H1 (cell line): Measurements from ENCODE around the gene GRK6. TPM values are rescaled to one million over a fixed set of nuclear protein-coding genes. Genes with fewer than 3 reads are reported as not detected.
A peak's percentile ranks its signal among the peaks of the same experiment; 100 is the strongest.

ENCODE experiments used
- CHD7 ChIP-seq: fragments of 300-600 bp; sonication (generic); IDR thresholded peaks from 2 replicates; pipeline ENCODE4 v1.7.1; 2012; ENCODE audit warnings: low read length, moderate library complexity, mild to moderate bottlenecking, inconsistent platforms; ENCODE audit not compliant: insufficient replicate concordance
- EZH2 ChIP-seq: fragments of 200-600 bp; sonication (generic); IDR thresholded peaks from 2 replicates; pipeline ENCODE4 v1.7.1; 2012; ENCODE audit warnings: low read depth, mild to moderate bottlenecking, moderate library complexity, low read length, inconsistent platforms; ENCODE audit not compliant: severe bottlenecking
- GTF2F1 ChIP-seq: IDR thresholded peaks from 2 replicates; pipeline ENCODE4 v1.6.1; 2012; ENCODE audit warnings: low read depth, low read length, improper control_type of control experiment, borderline replicate concordance
- HDAC6 ChIP-seq: IDR thresholded peaks from one replicate; pipeline ENCODE4 v1.7.1; 2012; ENCODE audit warnings: low read depth, mild to moderate bottlenecking, inconsistent platforms, low read length, moderate library complexity
- KDM4A ChIP-seq: IDR thresholded peaks from one replicate; pipeline ENCODE4 v1.7.1; 2012; ENCODE audit warnings: low read depth, mild to moderate bottlenecking, moderate library complexity, low read length, inconsistent platforms; ENCODE audit not compliant: severe bottlenecking
- PHF8 ChIP-seq: fragments of 200-600 bp; sonication (generic); conservative IDR thresholded peaks from 2 replicates; pipeline ENCODE4 v1.7.1; 2012; ENCODE audit warnings: low read depth, mild to moderate bottlenecking, inconsistent platforms, low read length, moderate library complexity
- RAD21 ChIP-seq, 2 experiments: IDR thresholded peaks in 1 of 2; conservative IDR thresholded peaks in 1 of 2; 2 replicates each; pipeline ENCODE4 v1.6.1; 2011; ENCODE audit warnings: low read depth in 2 of 2, low read length in 2 of 2, improper control_type of control experiment in 1 of 2, inconsistent platforms in 1 of 2, mild to moderate bottlenecking in 1 of 2, moderate library complexity in 1 of 2
- RXRA ChIP-seq: IDR thresholded peaks from 2 replicates; pipeline ENCODE4 v1.6.1; 2011; ENCODE audit warnings: low read depth, mild to moderate bottlenecking, low read length, moderate library complexity; ENCODE audit not compliant: insufficient read depth
- TBP ChIP-seq: IDR thresholded peaks from 2 replicates; pipeline ENCODE4 v1.6.1; 2011; ENCODE audit warnings: low read depth, low read length, improper control_type of control experiment
- YY1 ChIP-seq: IDR thresholded peaks from 2 replicates; pipeline ENCODE4 v1.6.1; 2011; ENCODE audit warnings: low read depth, mild to moderate bottlenecking, low read length
- polyA plus RNA-seq, 7 experiments: library from polyadenylated mRNA; depleted of rRNA in 3 of 7; stranded (reverse) in 5 of 7; unstranded in 2 of 7; fragments of >200 nt in 5 of 7; fragments of 200-250 nt in 2 of 7; gene quantifications; 1 replicate in 5 of 7; 2 replicates in 1 of 7; 4 replicates in 1 of 7; pipeline versions ENCODE4 v1.2.1 to v1.2.3, GENCODE V29; 2011 to 2013; ENCODE audit warnings: missing spikeins in 2 of 7, mixed read lengths in 2 of 7
- total RNA-seq: library from RNA; stranded (reverse); fragmentation: NEBNext Ultra II Directional; extraction: Animal tissue kit (Norgen Biotek cat#: 25700); gene quantifications from 2 replicates; pipeline ENCODE4 v1.2.1, GENCODE V29; 2021

GRK6 gene
- total and polyA plus RNA-seq, 2 of the 8 experiments (the other 6 are each of a cell fraction or from before 2014, with no cell fraction given): 31.8 to 57.8 TPM

- TF ChIP-seq CHD7: no peak
- no peak for TF ChIP-seq RXRA
- TF ChIP-seq GTF2F1: no peak
- TF ChIP-seq TBP: no peak
- peak; percentile 54 to 72 for TF ChIP-seq RAD21 (IDR thresholded peaks at IDR 0.05 in 1 of 2, conservative IDR thresholded peaks at IDR 0.05 in 1 of 2; ENCODE audit: low read depth in 2 of 2, low read length in 2 of 2)
- no peak for TF ChIP-seq KDM4A
- peak; percentile 72; the same call in 1 of the 2 replicates for TF ChIP-seq YY1
- no peak for TF ChIP-seq PHF8
- no peak for TF ChIP-seq HDAC6
- TF ChIP-seq EZH2: no peak
Measured at GRCh38 chr5:177491429-177491945, 65.0 kb downstream of the GRK6 start (continued).
